PC-3 (cell line): Measurements from ENCODE around the gene SLMAP.

Experiments
- EZH2 ChIP-seq: fragments of 300-600 bp; sonication (generic); IDR thresholded peaks from one replicate; pipeline ENCODE4 v1.6.1; 2017; ENCODE audit warnings: antibody characterized with exemption, mild to moderate bottlenecking, low read length; ENCODE audit not compliant: unreplicated experiment
- EZH2phosphoT487 ChIP-seq: fragments of 300-600 bp; sonication (generic); IDR thresholded peaks from 2 replicates; pipeline ENCODE4 v1.6.1; 2018; ENCODE audit warnings: mild to moderate bottlenecking, antibody characterized with exemption, low read length, borderline replicate concordance
- TF ChIP-seq, protein P1 (sequence below): fragments of 300-600 bp; sonication (generic); conservative IDR thresholded peaks from 2 replicates; pipeline ENCODE4 v1.5.1; 2017; ENCODE audit warnings: antibody characterized with exemption, low read depth, mild to moderate bottlenecking, low read length

DNA sequence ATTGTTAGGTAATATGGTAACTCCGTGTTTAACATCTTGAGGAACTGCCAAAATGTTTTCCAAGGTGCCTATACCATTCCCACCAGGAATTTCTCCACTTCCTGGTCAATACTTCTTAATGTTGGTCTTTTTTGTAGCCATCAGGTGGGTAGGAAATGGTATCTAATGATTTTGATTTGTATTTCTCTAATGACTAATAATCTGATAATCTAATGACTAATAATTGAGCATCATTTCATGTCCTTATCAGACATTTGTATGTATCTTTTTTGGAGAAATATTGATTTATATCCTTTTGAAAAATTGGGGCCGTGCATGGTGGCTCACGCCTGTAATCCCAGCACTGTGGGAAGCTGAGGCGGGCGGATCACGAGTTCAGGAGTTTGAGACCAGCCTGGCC, 38.8 kb downstream of the SLMAP start:
- TF ChIP-seq, protein P1, sequence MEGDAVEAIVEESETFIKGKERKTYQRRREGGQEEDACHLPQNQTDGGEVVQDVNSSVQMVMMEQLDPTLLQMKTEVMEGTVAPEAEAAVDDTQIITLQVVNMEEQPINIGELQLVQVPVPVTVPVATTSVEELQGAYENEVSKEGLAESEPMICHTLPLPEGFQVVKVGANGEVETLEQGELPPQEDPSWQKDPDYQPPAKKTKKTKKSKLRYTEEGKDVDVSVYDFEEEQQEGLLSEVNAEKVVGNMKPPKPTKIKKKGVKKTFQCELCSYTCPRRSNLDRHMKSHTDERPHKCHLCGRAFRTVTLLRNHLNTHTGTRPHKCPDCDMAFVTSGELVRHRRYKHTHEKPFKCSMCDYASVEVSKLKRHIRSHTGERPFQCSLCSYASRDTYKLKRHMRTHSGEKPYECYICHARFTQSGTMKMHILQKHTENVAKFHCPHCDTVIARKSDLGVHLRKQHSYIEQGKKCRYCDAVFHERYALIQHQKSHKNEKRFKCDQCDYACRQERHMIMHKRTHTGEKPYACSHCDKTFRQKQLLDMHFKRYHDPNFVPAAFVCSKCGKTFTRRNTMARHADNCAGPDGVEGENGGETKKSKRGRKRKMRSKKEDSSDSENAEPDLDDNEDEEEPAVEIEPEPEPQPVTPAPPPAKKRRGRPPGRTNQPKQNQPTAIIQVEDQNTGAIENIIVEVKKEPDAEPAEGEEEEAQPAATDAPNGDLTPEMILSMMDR: no peak
- TF ChIP-seq EZH2: no peak
- TF ChIP-seq EZH2phosphoT487: no peak
